HEK293 (cell line): Measurements from ENCODE around the gene HOXC10.
A peak's percentile ranks its signal among the peaks of the same experiment; 100 is the strongest.

Experiments used
- AEBP2 ChIP-seq: fragments of 450-650 bp; formaldehyde crosslinking; IDR thresholded peaks from 2 replicates; pipeline ENCODE4 v1.5.1; 2016; ENCODE audit warnings: missing biosample characterization, missing genetic modification characterization, borderline replicate concordance
- FEZF1 ChIP-seq: fragments of 450-650 bp; formaldehyde crosslinking; IDR thresholded peaks from 2 replicates; pipeline ENCODE4 v1.5.1; 2016; ENCODE audit warnings: missing biosample characterization, missing genetic modification characterization
- IKZF3 ChIP-seq: fragments of 450-650 bp; IDR thresholded peaks from 2 replicates; pipeline ENCODE4 v1.5.0; 2018; ENCODE audit warnings: missing biosample characterization, mild to moderate bottlenecking, missing genetic modification characterization, moderate library complexity
- KLF9 ChIP-seq: fragments of 450-650 bp; formaldehyde crosslinking; IDR thresholded peaks from 2 replicates; pipeline ENCODE4 v1.5.1; 2016; ENCODE audit warnings: missing biosample characterization, missing genetic modification characterization, low read depth
- PRDM2 ChIP-seq: fragments of 450-650 bp; formaldehyde crosslinking; IDR thresholded peaks from 2 replicates; pipeline ENCODE4 v1.5.1; 2016; ENCODE audit warnings: missing biosample characterization, missing genetic modification characterization, borderline replicate concordance
- PRDM6 ChIP-seq: fragments of 450-650 bp; formaldehyde crosslinking; IDR thresholded peaks from 2 replicates; pipeline ENCODE4 v1.5.1; 2017; ENCODE audit warnings: missing biosample characterization, missing genetic modification characterization
- ZBTB10 ChIP-seq: fragments of 450-650 bp; formaldehyde crosslinking; IDR thresholded peaks from 2 replicates; pipeline ENCODE4 v1.5.1; 2016; ENCODE audit warnings: missing biosample characterization, missing genetic modification characterization
- ZBTB49 ChIP-seq: fragments of 450-650 bp; formaldehyde crosslinking; IDR thresholded peaks from 2 replicates; pipeline ENCODE4 v1.5.1; 2016; ENCODE audit warnings: missing biosample characterization, missing genetic modification characterization, low read depth
- ZFP69B ChIP-seq: fragments of 450-650 bp; formaldehyde crosslinking; IDR thresholded peaks from 2 replicates; pipeline ENCODE4 v1.5.1; 2016; ENCODE audit warnings: missing biosample characterization, missing genetic modification characterization
- ZNF132 ChIP-seq: fragments of 450-650 bp; formaldehyde crosslinking; IDR thresholded peaks from 2 replicates; pipeline ENCODE4 v1.5.1; 2017; ENCODE audit warnings: missing biosample characterization, missing genetic modification characterization, borderline replicate concordance
- ZNF248 ChIP-seq: fragments of 450-650 bp; formaldehyde crosslinking; IDR thresholded peaks from 2 replicates; pipeline ENCODE4 v1.5.1; 2017; ENCODE audit warnings: missing biosample characterization, missing genetic modification characterization
- ZNF280D ChIP-seq: fragments of 450-650 bp; formaldehyde crosslinking; IDR thresholded peaks from 2 replicates; pipeline ENCODE4 v1.5.1; 2016; ENCODE audit warnings: missing biosample characterization, missing genetic modification characterization
- ZNF624 ChIP-seq: fragments of 450-650 bp; formaldehyde crosslinking; IDR thresholded peaks from 2 replicates; pipeline ENCODE4 v1.5.1; 2017; ENCODE audit warnings: missing biosample characterization, missing genetic modification characterization
- ZNF776 ChIP-seq: fragments of 450-650 bp; formaldehyde crosslinking; IDR thresholded peaks from 2 replicates; pipeline ENCODE4 v1.5.0; 2017; ENCODE audit warnings: missing biosample characterization, missing genetic modification characterization, borderline replicate concordance
- ZNF843 ChIP-seq: fragments of 450-650 bp; formaldehyde crosslinking; IDR thresholded peaks from 2 replicates; pipeline ENCODE4 v1.5.1; 2016; ENCODE audit warnings: missing biosample characterization, missing genetic modification characterization

Gene HOXC10

GRCh38 chr12:53998900-53999236 is 13.9 kb downstream of the HOXC10 start (continued):
- TF ChIP-seq PRDM2 (tag by site-specific recombination) = no peak
- TF ChIP-seq ZFP69B (tag by site-specific recombination) = no peak
- no peak for TF ChIP-seq AEBP2 (tag by site-specific recombination)
- TF ChIP-seq ZNF843 (tag by site-specific recombination) = no peak
- TF ChIP-seq ZBTB10 (tag by site-specific recombination) = no peak
- TF ChIP-seq ZNF248 (tag by site-specific recombination) = no peak
- TF ChIP-seq ZNF776 (tag by site-specific recombination) = no peak
- TF ChIP-seq FEZF1 = peak; percentile 78
- TF ChIP-seq ZNF280D (tag by site-specific recombination) = no peak
- no peak for TF ChIP-seq ZBTB49
- no peak for TF ChIP-seq KLF9 (tag by site-specific recombination)
- no peak for TF ChIP-seq ZNF132 (tag by site-specific recombination)
- peak; percentile 19; the same call in 1 of the 2 replicates for TF ChIP-seq IKZF3 (tag by site-specific recombination)
- no peak for TF ChIP-seq ZNF624 (tag by site-specific recombination)
- peak; percentile 87 for TF ChIP-seq PRDM6 (tag by site-specific recombination)
